IPS-18c (cell line): ENCODE results near the gene GPR34.
"Not testable (repeated sequence)": the region's sequence is repeated elsewhere in the genome, so short reads cannot be mapped to it uniquely, and the experiment has no call there.

Experiments
- H3K4me3 ChIP-seq: 2 replicates; pipeline ENCODE4 v1.7.0; 2013; ENCODE audit warnings: low read depth, mild to moderate bottlenecking, low read length, moderate library complexity; ENCODE audit not compliant: insufficient read depth
- H3K9me3 ChIP-seq: one replicate; pipeline ENCODE4 v1.6.1; 2013; ENCODE audit warnings: mild to moderate bottlenecking, low read length, moderate library complexity; ENCODE audit not compliant: control insufficient read depth, insufficient read depth

Gene GPR34

GRCh38 chrX:41686788-41687187, 2.0 kb upstream of the GPR34 start:
- Histone ChIP-seq H3K9me3 (peaks cover 2% of the 10 kb centered on the region), H3K4me3 (no peak overlapping the region)

DNA sequence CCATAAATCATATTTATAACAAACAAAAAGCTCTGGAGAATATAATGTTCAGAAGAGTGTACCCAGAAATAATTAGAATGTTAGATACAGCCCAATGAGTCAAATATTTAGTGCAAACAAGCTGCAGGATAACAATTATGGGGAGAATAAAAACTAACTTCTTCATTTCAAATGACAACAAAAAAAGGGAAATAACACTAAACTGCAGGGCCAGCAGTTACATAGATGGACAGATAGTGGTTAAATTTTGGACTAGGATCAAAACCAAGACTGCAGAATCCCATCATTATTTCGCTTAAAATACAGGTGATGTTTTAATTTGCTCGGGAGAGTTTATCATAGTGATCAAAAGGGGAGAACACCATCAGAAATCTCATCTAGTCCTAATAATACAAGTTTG, 617 bp upstream of the GPR34 start:
- Histone ChIP-seq H3K4me3 (no peak overlapping the region), H3K9me3 (no peaks in the 10 kb centered on the region)

GRCh38 chrX:41689711-41690110, 938 bp downstream of the GPR34 start:
- no peaks in the 10 kb centered on the region for H3K9me3 ChIP-seq

GRCh38 chrX:41692162-41692749, 3.5 kb downstream of the GPR34 start:
- H3K9me3 ChIP-seq: no peaks in the 10 kb centered on the region
- no peak overlapping the region for H3K4me3 ChIP-seq

More at GRCh38 chrX:41689711-41690110, 938 bp downstream of the GPR34 start:
- no peak overlapping the region for H3K4me3 ChIP-seq

- no peak overlapping the region for H3K4me3 ChIP-seq
- H3K9me3 ChIP-seq: no peaks in the 10 kb centered on the region
Observed at GRCh38 chrX:41693024-41693423, 4.3 kb downstream of the GPR34 start.

DNA sequence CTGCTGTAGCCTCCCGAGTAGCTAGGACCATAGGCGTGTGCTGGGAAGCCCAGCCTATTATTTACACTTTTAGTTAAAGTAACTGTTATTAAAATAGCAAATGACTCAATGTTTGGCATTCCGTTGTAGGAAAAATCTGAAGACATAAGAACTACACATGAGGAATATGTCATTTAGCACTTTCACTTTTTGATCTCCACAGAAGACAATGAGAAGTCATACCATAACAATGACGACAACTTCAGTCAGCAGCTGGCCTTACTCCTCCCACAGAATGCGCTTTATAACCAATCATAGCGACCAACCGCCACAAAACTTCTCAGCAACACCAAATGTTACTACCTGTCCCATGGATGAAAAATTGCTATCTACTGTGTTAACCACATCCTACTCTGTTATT, 6.7 kb downstream of the GPR34 start:
- Histone ChIP-seq H3K4me3 (no peak overlapping the region), H3K9me3 (no peaks in the 10 kb centered on the region)

DNA sequence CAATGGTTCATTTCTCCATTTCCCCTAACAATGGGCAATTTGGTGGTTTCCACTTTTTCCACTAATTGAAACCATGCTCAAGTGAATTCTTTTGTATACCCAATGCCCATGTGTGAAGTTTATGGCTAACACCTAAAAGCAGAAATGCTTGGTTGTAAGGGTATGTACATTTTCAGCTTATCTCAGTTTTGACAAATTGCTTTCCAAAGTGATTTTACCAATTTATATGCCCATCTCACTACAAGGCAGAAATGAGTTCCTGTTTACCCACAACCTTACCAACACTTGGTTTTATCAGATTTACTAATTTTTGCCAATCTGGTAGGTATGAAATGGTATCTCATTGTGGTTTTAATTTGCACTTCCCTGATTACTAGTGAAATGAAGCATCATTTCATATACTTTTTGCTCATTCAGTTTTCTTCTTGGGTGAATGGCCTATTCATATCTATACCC, 14.8 kb downstream of the GPR34 start:
- H3K9me3 ChIP-seq: no peaks in the 10 kb centered on the region
- no peak overlapping the region for H3K4me3 ChIP-seq

- H3K9me3 ChIP-seq: no peaks in the 10 kb centered on the region
- H3K4me3 ChIP-seq: no peak overlapping the region
Observed at GRCh38 chrX:41705042-41705441, 16.3 kb downstream of the GPR34 start.

DNA sequence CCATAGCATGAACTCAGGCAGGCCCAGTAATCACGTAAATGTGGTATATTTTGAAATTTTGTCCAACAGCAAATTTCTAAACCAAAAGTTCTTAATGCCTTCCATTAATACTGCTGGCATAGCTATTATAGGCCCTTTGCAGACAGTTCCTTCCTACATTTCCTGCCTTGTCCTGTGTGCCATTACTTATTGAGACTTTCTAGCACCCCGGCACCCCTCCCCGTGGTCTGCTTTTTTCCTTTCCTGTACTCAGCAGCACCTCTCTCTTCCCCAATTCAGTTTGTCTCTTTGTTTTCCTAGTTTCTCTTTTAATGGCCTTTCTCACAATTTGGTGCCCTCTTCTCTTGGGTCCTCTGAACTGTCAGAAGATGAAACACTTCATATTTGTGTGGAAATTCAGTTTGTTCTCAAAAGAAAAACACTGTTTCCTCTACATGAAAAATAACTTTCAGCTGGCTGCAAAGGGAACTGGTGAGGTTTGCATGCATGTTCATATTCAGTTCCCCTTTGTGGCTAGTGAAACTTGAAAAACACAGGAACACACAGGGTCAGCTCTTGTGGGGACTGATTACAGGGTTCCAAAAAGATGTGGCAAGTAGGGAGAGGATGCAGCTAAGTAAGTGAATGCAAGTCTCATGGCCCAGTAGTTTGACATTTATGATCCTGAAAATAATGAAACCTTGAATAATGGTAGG, 17.1 kb downstream of the GPR34 start:
- no peaks in the 10 kb centered on the region for H3K9me3 ChIP-seq
- H3K4me3 ChIP-seq: no peak overlapping the region

GRCh38 chrX:41707218-41707617, 18.4 kb downstream of the GPR34 start:
- Histone ChIP-seq H3K4me3 (no peak overlapping the region), H3K9me3 (no peaks in the 10 kb centered on the region)

DNA sequence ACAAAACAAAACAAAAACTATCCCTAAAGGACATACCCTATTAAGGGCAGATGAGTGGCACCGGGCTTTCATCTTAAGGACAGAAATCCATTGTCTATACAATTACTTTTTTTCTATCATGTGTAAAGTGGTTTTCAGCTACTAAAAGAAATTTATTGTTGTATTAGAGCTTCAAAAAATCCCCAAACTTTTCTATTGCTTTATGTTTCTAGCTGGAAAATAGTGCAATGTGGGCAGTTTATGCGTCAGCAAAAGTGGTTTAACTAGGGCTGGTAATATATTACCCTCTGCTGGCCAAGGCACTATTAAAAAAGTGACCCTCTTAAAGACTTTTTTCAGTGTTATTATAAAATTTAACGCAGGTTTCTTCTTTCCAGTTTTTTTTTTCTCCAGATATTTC, 19.7 kb downstream of the GPR34 start:
- Histone ChIP-seq H3K4me3 (no peak overlapping the region), H3K9me3 (no peaks in the 10 kb centered on the region)

DNA sequence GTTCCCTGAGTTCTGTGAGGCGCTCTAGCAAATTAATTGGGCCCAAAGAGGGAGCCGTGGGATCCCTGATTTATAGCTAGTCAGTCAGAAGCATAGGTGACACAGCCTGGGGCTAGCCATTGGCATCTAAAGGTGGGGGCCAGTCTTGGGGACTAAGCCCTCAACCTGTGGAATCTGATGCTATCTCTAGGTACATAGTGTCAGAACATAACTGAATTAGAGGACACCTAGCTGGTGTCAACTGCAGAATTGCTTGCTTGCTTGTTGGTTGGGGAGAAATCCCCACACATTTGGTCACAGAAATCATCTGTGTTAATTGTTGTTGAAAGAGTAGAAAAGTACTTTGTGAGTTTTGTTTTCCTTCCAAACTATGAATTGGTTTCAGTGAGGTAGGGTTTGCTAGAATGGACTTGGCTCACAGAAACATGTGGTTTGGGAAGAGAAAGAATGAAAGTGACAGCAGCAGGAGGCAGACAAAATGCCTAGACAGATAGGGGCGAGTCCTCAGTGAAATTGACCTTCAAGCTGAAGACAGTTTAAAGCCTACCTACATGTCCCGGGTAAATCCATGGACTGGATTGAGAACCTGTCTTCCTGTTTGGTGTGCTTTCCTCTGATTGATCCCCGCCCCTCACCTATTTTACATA, 22.4 kb downstream of the GPR34 start:
- Histone ChIP-seq H3K4me3 (no peak overlapping the region), H3K9me3 (no peaks in the 10 kb centered on the region)

- Histone ChIP-seq H3K9me3 (peaks cover 7% of the 10 kb centered on the region), H3K4me3 (no peak overlapping the region)
Observed at GRCh38 chrX:41716222-41716621, 27.4 kb downstream of the GPR34 start.

DNA sequence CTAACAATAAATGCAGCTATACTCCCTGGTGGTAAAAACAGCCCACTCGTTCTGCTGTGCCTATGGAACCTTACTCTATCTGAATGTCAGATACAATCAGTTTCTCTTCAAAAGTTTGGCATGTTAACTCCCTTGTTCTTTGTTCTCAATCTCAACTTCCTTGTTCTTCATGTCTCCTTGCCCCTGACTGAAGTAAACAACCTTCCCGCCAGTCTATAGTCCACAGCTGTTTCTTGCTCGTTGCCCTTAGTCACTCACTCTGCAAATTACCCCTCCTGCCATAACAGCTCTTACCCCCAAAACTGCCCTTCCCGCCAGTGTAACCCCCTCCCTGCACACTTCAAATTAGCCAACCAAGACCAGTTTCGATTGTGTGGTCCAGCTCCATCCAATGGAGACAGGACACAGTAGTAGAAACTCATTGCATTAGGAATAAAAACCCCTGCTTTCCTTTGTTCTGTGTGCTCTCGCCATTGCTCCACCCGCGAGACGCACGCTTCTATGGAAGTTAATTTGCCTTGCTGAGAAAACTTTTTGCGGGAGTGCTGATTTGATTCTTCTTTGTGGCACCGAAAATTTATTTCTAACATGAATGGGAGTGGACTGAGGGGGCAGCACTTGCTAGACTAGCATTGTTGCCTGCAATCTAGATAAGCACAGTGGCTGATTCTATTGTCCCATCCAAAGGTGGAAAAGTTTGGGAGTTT, 28.1 kb downstream of the GPR34 start:
- H3K4me3 ChIP-seq: no peak overlapping the region
- peaks cover 7% of the 10 kb centered on the region for H3K9me3 ChIP-seq

DNA sequence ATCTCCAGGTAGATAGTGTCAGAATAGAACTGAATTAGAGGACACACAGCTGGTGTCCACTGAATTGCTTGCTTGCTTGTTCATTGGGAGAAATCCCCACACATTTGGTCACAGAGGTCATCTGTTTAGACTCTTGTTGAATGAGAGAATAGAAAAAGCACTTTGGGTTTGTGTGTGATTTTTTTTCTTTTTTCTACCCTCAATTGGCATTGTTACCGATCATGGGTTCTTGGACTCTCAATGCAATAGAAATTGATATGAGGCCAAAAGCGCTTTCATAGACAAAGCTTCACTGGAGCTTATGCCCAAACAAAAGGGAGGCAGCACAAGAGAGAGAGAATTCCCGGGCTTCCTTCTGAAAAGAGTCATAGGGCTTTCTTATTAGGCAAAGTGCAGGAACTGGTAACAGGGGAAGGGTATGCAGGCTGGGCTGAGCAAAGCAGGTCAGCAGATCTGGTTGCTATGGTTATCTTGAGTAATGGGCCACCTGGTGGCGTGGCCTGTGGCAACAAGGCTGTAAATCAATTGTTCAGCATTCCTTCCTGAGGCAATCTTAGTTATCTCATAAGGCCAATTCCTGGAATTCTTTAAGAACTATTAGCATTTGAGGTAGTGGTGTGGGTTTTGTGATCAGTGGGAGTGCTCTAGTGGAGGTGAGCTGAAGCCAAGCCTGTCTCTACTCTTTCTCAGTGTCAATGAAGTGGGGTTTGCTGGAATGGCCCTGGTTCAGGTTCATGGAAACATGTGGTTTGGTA, 29.9 kb downstream of the GPR34 start:
- H3K9me3 ChIP-seq: peaks cover 7% of the 10 kb centered on the region
- H3K4me3 ChIP-seq: peak overlapping the region; percentile 9; the same call in 1 of the 2 replicates

DNA sequence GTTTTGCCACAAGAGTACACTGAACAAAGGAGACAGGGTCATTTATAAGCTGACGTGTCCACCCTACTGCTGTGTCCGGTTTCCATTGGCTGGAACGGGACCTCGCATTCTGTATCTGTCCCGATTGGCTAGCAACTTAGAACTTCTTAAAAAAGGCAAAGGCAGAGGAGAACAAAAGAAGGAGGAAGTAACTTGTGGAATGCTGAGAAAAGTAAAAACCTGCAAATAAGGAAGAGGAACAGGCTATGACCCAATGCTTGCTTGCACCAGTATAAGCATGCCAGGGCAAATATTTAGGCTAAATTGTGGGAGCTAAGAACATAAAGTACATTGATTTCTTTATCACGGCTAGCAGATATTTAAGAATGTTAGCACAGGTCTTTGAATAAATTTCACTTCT, 30.8 kb downstream of the GPR34 start:
- not testable (repeated sequence) for H3K9me3 ChIP-seq, H3K4me3 ChIP-seq

GRCh38 chrX:41720125-41720779, 31.5 kb downstream of the GPR34 start:
- H3K9me3 ChIP-seq: peaks cover 7% of the 10 kb centered on the region
- no peak overlapping the region for H3K4me3 ChIP-seq
